Activated CD8-positive, alpha-beta memory T cell treated with anti-CD3 and anti-CD28 coated beads, Interleukin-2, amount 50 U/mL, for 1 hour (primary cell): ENCODE results near the gene SIL1.
"Not testable (repeated sequence)": the region's sequence is repeated elsewhere in the genome, so short reads cannot be mapped to it uniquely, and the experiment has no call there.

ENCODE experiments used
- DNase-seq: peaks from one replicate; pipeline ENCODE4 v3.0.0-alpha.2; 2020; ENCODE audit errors: extremely low read depth

Gene SIL1

DNA sequence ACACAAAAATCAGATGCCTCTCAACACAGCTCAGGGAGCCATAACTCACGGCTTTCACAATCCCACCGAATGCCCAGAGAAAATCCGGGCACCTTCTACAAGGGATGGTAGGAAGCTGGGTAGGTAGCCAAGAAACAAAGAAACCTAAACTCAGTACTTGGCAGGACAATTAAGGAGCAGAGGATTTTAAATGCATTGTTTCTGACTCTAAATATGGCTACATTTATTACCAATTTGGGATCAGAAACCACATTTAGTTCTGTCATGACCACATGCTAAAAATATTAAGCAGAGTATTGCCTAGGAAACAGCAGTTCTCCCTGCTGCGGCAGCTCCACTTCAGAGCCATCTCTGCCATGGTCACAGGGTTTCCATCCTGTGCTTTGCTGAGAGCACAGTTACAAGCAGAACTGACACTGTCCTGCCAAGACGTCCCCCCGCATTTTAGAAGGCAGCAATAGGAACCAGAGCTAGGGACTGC lies 57.5 kb downstream of the SIL1 start:
- no peak for DNase-seq

DNA sequence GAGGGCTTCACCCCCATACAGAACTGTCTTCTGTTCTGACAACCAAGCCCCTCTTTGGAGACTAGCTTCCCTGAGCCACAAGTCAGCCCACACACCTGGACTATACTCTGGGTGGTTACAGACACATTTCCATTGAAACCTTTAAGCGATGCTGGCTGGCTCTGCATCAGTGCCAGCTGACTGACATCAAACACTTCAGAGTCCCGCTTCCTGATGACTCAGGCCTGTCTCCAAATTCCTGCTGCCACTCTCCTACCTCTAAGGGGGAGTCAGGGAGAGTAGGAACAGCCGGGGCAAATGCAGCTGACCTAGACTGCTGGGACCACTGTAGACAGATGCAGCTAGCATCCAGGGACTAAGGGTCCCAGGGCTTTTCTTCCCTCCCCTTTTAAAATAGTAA lies 59.4 kb downstream of the SIL1 start:
- no peak for DNase-seq

DNA sequence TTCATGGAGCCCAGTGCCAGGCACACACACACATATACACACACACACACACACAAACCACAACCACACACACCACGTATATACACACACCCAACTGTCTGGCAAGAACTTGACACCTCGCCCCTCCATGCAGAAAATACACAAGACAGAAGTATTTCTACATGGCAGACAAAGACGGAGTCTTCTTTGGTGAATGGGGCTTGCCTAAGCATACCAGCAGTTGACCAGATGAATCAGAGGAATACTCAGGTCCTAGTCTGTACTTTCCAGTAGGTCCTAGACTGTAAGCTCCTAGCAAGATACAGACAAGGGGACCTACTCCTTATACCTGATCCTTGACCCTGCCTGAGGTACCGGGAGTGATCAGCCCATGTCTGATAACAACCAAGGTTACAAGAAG lies 60.1 kb downstream of the SIL1 start:
- DNase-seq, result no peak

DNA sequence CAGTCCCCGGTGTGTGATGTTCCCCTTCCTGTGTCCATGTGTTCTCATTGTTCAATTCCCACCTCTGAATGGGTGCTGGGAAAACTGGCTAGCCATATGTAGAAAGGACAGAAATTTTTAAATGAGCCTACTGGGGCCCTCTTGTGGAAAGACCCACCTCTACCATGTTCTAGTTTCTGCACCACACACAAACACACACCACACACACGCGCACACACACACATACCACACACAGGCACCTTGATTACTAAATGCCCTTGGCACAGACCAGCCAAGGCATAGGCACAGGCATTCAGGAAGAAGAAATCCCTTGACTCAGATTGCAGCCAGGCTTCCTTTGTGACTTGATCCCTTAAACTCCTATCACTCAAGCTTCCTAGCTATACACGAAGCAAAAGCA lies 60.5 kb downstream of the SIL1 start:
- no peak for DNase-seq

DNA sequence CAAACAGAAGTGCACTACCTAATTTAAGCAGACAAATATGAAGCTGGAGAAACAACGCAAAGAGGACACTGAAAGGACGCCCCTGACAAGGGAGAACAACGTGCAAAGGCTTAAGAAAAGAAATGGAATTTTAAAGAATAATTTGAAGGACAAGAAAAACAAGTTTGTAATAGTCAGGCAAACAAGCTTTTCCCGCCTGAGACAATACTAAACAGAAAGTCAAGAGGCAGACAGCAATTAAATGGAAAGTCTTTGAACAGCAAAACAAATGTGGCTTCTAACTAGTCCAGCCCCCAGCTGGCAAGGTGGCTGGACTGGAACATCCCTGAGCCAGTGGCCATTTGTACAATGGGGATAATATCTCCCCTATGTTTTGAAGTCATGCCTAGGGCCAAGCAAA lies 63.3 kb downstream of the SIL1 start:
- no peak for DNase-seq

DNA sequence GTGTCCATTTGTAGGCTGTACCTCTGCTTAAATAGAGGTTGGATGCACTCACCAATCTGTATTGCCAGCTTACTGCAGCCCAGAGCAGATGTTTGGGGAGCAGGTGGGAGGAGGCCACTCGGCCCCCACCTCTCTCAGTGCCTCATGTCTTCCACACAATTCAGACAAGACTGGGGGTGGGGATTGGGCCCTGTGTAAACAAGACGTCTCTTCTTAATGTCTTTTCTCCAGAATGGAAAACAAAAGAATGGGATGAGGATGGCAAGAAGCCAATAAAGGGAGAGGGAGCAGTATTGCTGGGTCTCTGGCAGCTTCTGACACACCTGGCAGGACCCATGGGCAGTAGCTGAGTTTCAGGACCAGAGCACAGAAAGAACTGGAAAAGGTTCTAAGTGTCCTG lies 64.9 kb downstream of the SIL1 start:
- no peak for DNase-seq

DNA sequence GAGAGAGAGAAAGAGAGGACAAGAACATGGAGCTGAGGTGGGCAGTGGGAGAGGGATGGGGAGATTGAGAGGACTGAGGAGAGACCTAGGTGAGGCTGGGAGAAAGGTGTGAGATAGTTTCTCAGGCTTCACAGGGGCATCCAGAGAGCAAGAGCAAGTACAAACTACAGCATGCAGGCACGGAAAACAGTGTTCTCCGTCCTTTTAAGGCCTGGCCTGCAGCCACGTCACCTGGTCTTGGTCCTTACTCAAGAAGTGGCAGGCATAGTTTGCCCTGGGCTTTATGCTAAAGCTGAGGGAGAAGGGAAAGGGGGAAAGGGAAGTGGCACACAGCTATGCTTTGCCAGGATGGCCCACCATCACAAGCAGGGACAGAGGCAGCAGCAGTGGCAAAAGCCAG lies 65.7 kb downstream of the SIL1 start:
- no peak for DNase-seq

DNA sequence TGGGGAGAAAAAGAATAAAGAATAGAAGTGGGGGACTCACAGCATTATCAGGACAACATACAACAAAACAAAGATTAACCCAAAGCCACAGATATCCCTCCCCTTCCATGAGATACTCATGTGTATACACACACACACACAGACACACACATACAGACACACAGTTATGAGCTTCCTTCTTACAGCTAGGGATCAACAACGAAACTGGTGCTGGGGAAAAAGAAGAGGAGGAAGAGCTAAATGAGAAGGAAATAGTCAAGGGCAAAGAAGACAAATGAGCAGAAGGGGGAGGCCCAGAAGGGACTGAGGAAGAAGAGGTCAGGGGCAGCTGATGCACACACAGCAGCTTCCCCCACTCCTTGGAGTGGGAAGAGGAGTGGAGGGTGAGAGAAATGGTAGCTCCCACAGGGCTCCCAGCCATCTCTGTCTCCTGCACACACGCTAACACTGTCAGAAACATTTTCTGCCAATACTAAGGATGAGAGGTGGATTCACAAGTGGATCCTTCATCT lies 66.2 kb downstream of the SIL1 start:
- no peak for DNase-seq

DNA sequence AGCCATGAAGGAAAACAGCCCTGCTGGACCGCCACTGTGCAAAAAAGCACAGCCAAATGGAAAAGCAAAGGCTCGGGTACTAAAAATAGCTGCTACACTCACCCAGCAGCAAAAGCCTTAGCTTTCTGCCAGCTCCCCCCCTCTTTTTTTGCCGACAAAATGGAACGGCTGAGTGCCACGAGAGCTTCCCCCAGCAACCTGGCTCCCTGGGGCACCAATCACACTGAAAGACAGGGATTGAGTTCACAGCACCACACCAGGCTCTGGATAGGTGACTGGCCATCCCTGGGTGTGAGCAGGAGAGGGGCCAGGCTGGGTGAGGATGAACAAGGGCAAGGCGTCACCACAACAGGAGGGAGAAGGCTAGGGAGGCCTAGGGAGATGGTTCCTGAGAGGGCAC lies 66.7 kb downstream of the SIL1 start:
- DNase-seq, result no peak

DNA sequence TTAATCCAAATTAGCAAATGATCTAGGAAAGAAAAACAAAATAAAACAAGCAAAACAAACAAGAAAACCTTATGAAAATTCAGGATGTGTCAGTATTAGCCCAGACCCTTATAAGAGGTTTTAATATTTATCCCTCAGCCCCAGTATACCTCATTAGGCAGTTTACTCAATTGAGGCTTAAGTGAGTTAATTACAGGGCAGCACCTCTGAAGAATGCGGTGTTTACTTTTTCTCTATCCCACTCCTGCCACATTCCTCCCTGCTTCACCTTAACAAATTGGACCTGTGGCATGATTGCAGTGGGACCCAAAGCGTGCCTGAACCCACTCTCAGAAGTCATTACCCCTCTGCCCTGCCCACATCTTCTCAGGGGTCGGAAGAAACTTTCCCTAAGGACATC lies 67.1 kb downstream of the SIL1 start:
- no peak for DNase-seq

DNA sequence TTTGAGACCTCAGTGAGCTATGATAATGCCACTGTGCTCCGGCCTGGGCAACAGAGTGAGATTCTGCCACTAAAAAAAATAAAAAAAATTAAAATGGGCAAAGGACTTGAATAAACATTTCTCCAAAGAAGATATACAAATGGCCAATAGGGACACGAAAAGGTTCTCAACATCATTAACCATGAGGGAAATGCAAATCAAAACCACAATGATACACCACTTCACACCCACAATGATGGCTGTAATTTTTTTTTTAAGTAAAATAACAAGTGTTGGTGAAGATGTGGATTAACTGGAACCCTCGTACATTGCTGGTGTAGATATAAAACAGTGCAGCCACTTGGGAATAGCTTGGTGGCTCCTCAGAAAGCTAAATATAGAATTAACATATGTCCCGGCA lies 68.0 kb downstream of the SIL1 start:
- DNase-seq, result no peak

DNA sequence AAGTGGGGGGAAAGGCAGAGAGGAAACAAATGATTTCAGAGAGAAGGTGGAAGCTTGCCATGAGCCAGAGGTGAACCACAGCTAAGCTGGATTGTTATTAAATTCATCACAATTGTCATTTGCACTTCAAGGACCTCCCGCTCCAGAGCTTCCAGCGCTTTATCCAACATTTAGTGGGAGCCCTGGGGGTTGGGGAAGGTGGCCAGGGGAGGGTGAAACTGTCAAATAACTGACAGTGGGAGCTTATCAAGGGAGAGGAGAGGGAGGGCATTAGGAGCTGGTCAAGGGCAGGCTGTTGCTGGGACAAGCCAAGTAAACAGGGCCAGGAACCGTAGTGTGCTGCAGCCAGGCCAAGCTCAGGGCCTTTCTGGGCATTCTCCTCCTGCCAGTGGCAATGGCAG lies 71.5 kb downstream of the SIL1 start:
- DNase-seq, result no peak

DNA sequence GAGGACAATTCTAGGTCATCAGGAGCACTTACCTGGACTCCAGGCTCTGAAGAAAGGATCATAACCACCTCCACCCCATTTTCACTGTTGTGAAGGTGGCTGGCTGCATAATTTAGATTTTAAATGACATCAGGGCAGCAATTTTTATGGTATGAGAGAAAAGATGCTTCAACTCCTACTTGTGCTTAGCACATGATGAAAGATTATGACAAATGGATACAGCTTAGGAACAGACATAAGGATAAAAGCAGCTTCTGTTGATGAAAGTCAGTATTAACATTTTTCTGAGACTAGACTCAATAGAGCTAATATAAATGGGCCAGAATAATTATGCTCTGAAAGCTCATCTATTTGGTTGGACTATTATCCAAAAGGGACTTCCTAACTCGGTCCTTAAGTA lies 72.2 kb downstream of the SIL1 start:
- no peak for DNase-seq

DNA sequence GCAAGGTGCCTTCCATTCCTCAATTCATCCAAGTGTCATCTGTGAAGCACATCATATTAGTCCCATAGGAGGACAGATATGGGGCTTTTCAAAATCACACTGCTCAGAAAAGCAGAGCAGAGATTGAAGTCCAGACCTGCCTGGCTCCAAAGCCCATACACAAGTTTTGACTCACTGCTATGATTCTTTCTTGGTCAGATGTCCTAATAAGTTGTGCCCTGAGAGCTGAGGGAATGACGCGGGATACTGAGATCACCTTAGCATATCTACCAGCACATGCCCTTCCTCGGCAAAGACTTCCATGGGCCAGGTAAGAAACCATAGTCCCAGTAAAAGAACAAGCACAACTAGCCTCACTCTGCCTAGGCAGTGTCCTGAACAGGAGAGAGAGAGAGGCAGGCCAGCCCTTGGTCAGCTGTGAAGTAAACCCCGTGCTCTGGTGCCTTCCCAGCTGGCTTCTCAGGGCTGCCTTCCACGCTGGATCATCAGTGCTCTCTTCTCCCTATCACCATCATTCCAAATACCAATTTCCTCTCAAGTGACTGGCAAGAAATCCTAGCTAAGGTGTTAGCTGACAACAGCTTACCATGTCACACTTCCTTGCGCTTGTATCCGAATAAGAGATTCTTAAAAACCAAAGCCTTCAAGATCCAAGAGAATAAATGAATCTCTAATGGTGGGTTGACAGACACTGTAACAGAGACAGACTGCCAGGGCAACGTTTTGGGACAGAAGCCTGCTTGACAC lies 73.2 kb downstream of the SIL1 start:
- no peak for DNase-seq

DNA sequence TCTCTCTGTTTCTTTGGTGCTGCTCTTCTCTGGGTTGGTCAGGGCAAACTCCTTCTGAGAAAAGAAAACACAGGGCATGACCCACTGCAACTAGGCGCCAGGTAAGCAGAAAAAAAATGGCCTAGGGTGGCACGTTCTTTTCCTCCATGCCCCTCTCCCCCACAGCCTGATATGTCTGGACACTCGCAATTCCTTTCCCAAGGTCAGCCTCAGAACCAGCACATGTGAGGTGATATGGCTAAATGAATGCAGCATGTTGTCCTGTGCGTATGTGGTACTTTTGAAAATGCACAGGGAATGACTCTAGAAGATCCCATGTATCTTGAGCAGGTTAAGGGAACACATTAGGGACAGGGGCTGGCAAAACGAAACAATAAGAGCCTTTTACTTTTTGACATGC lies 77.0 kb downstream of the SIL1 start:
- no peak for DNase-seq

DNA sequence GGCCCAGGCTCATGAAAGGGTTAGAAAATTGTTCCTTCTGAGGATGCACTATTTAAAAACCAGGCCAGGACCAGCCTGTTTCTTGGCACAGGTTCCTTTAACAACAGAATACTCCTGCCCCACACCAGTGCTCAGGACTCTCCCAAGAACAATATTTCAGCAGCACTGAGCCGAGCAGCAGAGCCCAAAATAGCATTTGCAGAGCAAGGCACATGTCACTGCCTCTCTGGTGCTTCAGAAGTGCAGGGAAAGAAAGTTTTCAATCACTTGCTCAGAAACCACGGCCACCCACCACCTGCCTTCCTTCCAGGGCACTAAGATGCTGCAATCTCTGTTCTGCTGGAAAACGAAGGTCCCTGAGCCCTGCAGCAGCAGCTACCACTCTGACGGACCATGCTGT lies 77.6 kb downstream of the SIL1 start:
- no peak for DNase-seq

DNA sequence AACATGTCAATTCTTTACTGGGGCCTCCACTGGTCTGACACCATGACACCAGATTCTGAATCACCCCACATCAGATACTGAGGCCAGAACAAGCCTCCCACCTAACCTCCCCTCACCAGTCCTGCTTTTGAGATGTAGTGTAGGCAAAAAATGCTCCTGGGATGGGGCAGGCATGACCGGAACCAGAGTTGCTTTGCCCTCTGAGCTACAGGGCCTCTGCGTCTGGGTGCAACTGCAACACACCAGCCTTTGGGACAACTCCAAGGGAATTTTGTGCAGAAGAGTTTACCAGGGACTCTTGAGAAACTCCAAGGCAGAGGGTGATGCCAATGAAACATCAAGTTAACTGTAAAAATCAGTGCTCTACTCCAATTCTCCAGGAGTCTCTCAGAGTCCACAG lies 79.4 kb downstream of the SIL1 start:
- DNase-seq, result no peak

DNA sequence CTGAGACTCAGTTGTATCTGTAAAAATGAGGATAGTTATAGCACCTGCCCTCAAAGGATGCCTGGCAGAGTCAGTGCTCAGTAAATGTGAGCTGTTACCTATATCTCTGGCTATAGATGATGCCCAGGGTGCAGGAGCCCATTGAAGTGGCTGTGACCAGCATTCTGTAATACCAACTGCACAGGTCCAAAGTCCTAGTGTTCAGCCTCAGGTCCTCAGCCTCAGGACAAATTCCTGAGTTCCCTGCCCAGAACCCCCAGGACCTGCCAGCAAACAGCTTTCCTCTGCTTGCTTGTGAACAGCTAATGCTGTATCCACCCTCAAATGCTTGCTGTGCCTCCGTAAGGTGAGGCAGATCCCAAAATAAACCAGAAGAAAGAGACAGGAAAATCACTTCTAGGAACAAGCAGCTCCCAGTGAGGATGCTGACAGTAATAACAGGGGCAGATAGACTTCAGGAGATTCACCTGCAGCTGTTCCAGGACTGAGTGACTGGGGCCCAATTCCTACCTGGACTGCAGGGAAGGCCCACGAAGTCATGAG lies 80.8 kb downstream of the SIL1 start:
- DNase-seq, result no peak

DNA sequence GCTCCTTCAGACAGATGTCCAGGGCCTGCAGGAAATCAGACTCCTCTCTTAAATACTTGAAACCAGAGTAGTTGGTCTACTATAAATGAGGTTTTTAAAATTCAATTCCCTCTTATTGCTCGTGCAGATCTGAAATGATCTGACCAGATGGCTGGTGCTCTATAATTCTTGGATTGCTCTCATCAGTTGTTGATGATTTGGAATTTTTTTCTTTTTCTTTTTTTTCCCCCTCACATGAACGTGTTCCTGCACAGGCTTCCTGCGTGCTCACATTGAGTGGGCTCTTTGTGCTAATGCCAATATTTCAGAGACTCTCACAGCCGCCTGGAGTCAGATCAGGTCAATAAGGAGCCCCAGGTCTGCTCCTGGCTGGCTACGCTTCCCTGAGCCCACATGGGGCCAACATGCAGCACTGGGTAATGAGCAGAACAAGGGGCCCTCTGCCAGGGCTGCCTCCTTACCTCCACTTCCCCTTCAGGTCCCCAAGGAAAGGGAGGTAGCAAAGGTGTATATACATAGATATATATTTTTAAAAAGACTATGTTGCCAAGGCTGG lies 82.0 kb downstream of the SIL1 start:
- no peak for DNase-seq

DNA sequence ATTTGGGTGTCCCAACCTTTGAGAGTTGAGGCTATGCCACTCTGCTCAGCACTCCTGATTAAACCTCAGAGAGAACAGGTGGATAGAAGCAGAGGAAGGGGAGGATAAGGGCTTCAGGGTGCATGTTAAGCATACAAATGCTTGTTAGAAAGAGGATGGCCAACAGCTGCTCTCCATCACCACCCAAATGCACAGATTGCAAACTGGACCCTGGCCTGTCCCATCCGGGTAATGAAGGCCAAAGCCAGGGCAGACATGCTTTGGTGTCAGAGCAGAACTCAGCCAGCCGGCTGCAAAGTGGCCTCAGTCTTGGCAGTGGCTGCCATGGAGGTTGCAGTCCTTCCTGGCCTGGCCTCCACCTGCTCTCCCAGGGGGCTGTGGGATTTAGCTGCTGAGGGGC lies 84.3 kb downstream of the SIL1 start:
- no peak for DNase-seq

DNA sequence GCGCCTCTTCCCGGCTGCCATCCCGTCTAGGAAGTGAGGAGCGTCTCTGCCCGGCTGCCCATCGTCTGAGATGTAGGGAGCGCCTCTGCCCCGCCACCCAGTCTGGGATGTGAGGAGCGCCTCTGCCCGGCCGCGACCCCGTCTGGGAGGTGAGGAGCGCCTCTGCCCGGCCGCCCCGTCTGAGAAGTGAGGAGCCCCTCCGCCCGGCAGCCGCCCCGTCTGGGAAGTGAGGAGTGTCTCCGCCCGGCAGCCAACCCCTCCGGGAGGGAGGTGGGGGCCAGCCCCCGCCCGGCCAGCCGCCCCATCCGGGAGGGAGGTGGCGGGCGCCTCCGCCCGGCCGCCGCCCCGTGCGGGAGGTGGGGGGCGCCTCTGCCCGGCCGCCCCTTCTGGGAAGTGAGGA lies 85.8 kb downstream of the SIL1 start:
- not testable (repeated sequence) for DNase-seq

DNA sequence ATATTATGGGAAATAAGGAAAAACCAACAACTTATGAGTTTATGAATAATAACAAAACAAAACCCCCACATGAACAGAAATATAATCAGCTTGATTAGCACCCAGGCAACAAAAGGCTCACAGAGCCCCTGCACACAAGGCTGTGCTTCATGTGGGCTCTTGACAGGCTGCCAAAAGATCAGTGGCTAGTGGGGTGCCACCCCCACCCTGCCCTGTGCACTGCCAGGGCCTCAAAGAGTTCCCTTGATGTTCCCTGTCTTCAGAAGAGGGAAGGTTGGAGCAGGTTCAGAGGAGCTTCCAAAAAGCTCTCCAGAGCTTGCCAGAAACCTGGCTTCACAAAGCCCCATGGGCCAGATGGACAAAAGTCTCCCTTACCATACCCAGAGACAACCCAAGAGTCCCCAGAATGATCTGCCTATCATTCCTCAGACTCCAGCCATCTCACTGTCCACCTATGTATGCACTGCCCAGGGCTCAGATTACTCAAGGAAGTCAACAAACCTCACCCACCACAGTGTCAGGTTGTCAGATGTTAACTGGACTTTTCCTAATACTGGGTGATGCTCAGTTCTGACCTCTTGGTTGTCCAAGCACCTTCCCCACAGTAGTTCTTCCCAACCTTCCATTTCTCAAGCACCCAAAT lies 87.5 kb downstream of the SIL1 start:
- DNase-seq, result no peak
